ENCODE results near the gene FCMR. TPM values are rescaled to one million over a fixed set of nuclear protein-coding genes. Genes with fewer than 3 reads are reported as not detected.

The FCMR gene
- total RNA-seq, 1 donor from 2014 or later: 1.3 TPM

GRCh38 chr1:206965781-206966180 is 44.0 kb upstream of the FCMR start:
- Histone ChIP-seq H3K9me3 (no peaks in the 10 kb centered on the region), H3K4me1 (no peaks in the 10 kb centered on the region), H3K27me3 (no peaks in the 10 kb centered on the region), H3K36me3 (no peaks in the 10 kb centered on the region), H3K27ac (no peak overlapping the region), H3K4me3 (no peak overlapping the region)
- no peak for DNase-seq (ENCODE audit: low spot score in 2 of 2)
- TF ChIP-seq, protein P1, sequence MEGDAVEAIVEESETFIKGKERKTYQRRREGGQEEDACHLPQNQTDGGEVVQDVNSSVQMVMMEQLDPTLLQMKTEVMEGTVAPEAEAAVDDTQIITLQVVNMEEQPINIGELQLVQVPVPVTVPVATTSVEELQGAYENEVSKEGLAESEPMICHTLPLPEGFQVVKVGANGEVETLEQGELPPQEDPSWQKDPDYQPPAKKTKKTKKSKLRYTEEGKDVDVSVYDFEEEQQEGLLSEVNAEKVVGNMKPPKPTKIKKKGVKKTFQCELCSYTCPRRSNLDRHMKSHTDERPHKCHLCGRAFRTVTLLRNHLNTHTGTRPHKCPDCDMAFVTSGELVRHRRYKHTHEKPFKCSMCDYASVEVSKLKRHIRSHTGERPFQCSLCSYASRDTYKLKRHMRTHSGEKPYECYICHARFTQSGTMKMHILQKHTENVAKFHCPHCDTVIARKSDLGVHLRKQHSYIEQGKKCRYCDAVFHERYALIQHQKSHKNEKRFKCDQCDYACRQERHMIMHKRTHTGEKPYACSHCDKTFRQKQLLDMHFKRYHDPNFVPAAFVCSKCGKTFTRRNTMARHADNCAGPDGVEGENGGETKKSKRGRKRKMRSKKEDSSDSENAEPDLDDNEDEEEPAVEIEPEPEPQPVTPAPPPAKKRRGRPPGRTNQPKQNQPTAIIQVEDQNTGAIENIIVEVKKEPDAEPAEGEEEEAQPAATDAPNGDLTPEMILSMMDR (IDR thresholded peaks at IDR 0.05): no peak
- intact Hi-C loops (cut with DNase I): no loop called here

GRCh38 chr1:206963740-206964139 is 42.0 kb upstream of the FCMR start:
- intact Hi-C loops (cut with DNase I): no loop called here
- no peak overlapping the region for H3K4me3 ChIP-seq
- no peak for DNase-seq (ENCODE audit: low spot score in 2 of 2)
- TF ChIP-seq, protein P1 (IDR thresholded peaks at IDR 0.05): no peak
- H3K27ac ChIP-seq: no peak overlapping the region
- no peaks in the 10 kb centered on the region for H3K36me3 ChIP-seq
- H3K9me3 ChIP-seq: no peaks in the 10 kb centered on the region
- no peaks in the 10 kb centered on the region for H3K27me3 ChIP-seq
- H3K4me1 ChIP-seq: no peaks in the 10 kb centered on the region

DNA sequence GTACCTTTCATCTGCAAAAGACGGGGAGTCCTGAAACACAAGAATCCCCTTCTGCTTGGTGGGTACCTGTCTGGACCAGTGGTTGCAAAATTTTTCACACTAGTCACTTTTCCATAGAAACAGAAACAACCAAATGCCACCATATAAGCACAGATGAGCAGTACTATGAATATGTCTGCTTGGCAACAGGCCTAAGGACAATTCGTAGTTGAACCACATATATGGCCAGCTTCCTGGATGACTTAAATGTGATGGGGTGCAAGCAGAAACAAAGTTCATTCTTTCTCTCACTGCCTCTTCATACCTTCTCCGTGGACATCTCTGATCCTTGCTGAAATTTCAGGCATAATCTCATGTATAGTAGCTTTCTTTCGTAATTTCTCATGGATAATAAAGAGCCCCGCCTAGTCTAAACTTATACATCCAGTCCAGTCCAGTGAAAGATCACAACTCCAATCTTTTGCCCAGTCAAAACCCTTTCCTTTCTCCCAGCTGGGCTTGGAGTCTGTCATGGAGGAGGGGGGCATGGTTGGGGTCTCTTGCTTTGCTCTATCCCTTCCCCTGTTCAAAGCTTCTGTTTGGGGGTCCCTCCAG is 41.5 kb upstream of the FCMR start:
- TF ChIP-seq, protein P1 (IDR thresholded peaks at IDR 0.05): no peak
- Histone ChIP-seq H3K27ac (no peak overlapping the region), H3K27me3 (no peaks in the 10 kb centered on the region), H3K4me1 (no peaks in the 10 kb centered on the region), H3K9me3 (no peaks in the 10 kb centered on the region), H3K36me3 (no peaks in the 10 kb centered on the region), H3K4me3 (no peak overlapping the region)
- intact Hi-C loops (cut with DNase I): no loop called here
- DNase-seq (ENCODE audit: low spot score in 2 of 2): no peak

GRCh38 chr1:206962272-206962671 is 40.5 kb upstream of the FCMR start:
- no peaks in the 10 kb centered on the region for H3K27me3 ChIP-seq
- DNase-seq (ENCODE audit: low spot score in 2 of 2): no peak
- H3K27ac ChIP-seq: no peak overlapping the region
- TF ChIP-seq, protein P1 (IDR thresholded peaks at IDR 0.05): no peak
- H3K4me1 ChIP-seq: no peaks in the 10 kb centered on the region
- H3K36me3 ChIP-seq: no peaks in the 10 kb centered on the region
- intact Hi-C loops (cut with DNase I): no loop called here
- no peaks in the 10 kb centered on the region for H3K9me3 ChIP-seq
- H3K4me3 ChIP-seq: no peak overlapping the region

DNA sequence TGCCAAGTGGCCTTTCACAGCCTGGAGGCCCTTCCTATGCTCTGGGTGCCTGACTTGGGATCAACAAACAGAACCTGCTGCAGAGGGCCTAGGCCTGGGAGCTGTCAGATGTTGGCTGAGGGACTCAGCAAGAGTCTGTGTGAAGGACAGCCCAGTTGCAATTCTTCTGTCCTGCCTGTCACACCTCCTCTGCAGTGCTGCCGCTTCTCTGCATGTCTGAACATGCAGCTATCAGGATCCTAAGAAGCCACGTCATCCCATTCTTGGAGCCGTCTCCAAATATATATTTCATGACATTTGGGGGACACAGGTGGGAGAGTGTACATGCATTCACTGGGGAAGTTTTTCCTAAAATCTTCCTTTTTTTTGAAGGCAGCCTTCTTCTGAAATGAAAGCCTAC is 39.9 kb upstream of the FCMR start:
- H3K27me3 ChIP-seq: no peaks in the 10 kb centered on the region
- no peak overlapping the region for H3K4me3 ChIP-seq
- H3K27ac ChIP-seq: no peak overlapping the region
- H3K9me3 ChIP-seq: no peaks in the 10 kb centered on the region
- no peaks in the 10 kb centered on the region for H3K4me1 ChIP-seq
- intact Hi-C loops (cut with DNase I): no loop called here
- DNase-seq (ENCODE audit: low spot score in 2 of 2): no peak
- H3K36me3 ChIP-seq: no peaks in the 10 kb centered on the region
- TF ChIP-seq, protein P1 (IDR thresholded peaks at IDR 0.05): no peak
